Activated naive CD4-positive, alpha-beta T cell treated with anti-CD3 and anti-CD28 coated beads for 36 hours (primary cell): Measurements from ENCODE around the gene ARL17A. TPM values are rescaled to one million over a fixed set of nuclear protein-coding genes. Genes with fewer than 3 reads are reported as not detected.
A peak's percentile ranks its signal among the peaks of the same experiment; 100 is the strongest.
"Not testable (repeated sequence)": the region's sequence is repeated elsewhere in the genome, so short reads cannot be mapped to it uniquely, and the experiment has no call there.

Source experiments
- CTCF ChIA-PET: fragments of 350-600 bp; sonication (Branson Sonifier 250); formaldehyde crosslinking; loops from one replicate; lab custom pipeline; 2021; ENCODE audit warnings: antibody characterized with exemption; lab: Charles Lee
- DNase-seq: peaks from one replicate; pipeline ENCODE4 v3.0.0-alpha.2; 2020
- H3K27ac Mint-ChIP-seq: one replicate; pipeline ENCODE4 v1.8.0; 2021; ENCODE audit warnings: mild to moderate bottlenecking, mixed read lengths
- H3K27me3 Mint-ChIP-seq: one replicate; pipeline ENCODE4 v1.8.0; 2021; ENCODE audit warnings: low read depth, mixed read lengths
- H3K36me3 Mint-ChIP-seq: one replicate; pipeline ENCODE4 v1.8.0; 2021; ENCODE audit warnings: low read depth, mixed read lengths
- H3K4me1 Mint-ChIP-seq: one replicate; pipeline ENCODE4 v1.8.0; 2021; ENCODE audit warnings: low read depth, mixed read lengths
- H3K4me3 Mint-ChIP-seq: one replicate; pipeline ENCODE4 v1.8.0; 2021; ENCODE audit warnings: mild to moderate bottlenecking, moderate library complexity, mixed read lengths
- H3K9me3 Mint-ChIP-seq: one replicate; pipeline ENCODE4 v1.8.0; 2021; ENCODE audit warnings: mixed read lengths
- intact Hi-C: fragments of 100-400 bp; cut with micrococcal nuclease; formaldehyde crosslinking; loops from one replicate; pipeline ENCODE4 v1.15.1; 2023
- total RNA-seq, 2 experiments: library from RNA; stranded (reverse); gene quantifications; one replicate each; pipeline ENCODE4 v1.2.3, GENCODE V29; 2021

The ARL17A gene
- 10 to 100 TPM; 17.0 to 17.6 TPM for total RNA-seq

GRCh38 chr17:46579083-46580075, at the start of gene ARL17A:
ARL17A (minus strand) TSS chr17:46579691; CDS start chr17:46576322, 3,369 bp downstream.
- intact Hi-C loops, H3K9me3 Mint-ChIP-seq, H3K27ac Mint-ChIP-seq, H3K4me1 Mint-ChIP-seq, H3K36me3 Mint-ChIP-seq, H3K27me3 Mint-ChIP-seq, CTCF ChIA-PET: not testable (repeated sequence)
- DNase-seq, result peak; percentile 96
- peak within 1 kb of the TSS; percentile 62 for H3K4me3 Mint-ChIP-seq

DNA sequence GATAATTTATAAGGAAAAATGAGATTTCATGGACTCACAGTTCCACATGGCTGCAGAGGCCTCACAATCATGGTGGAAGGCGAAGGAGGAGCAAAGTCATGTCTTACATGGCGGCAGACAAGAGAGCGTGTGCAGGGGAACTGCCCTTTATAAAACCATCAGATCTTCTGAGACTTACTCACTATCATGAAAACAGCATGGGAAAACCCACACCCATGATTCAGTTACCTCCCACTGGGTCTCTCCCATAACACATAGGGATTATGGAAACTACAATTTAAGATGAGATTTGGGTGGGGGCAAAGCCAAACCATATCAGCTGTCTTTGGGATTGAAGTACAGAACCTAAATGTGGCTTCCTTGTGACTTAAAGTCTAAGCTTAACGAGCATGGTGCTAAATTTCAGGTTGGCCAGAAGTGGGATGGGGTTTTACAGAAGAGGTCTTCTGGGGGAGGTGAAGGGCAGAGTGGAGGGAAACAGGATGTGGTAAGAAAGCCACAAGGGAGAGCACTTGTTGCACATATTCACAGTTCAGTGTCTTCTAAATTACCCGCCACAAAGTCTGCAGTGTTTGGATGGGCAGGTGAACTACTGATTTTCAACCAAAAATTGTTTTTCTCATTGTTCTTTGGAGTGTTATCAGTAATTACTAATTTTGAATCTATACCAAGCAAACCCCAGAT, 49.4 kb upstream of the ARL17A start:
- H3K4me3 Mint-ChIP-seq, DNase-seq, H3K36me3 Mint-ChIP-seq, H3K27me3 Mint-ChIP-seq, intact Hi-C loops, CTCF ChIA-PET, H3K4me1 Mint-ChIP-seq, H3K27ac Mint-ChIP-seq, H3K9me3 Mint-ChIP-seq: not testable (repeated sequence)

GRCh38 chr17:46627452-46627851, 48.0 kb upstream of the ARL17A start:
- H3K9me3 Mint-ChIP-seq, DNase-seq, H3K27ac Mint-ChIP-seq, H3K4me1 Mint-ChIP-seq, H3K27me3 Mint-ChIP-seq, H3K36me3 Mint-ChIP-seq, CTCF ChIA-PET, intact Hi-C loops, H3K4me3 Mint-ChIP-seq: not testable (repeated sequence)

- intact Hi-C loops, H3K27me3 Mint-ChIP-seq, CTCF ChIA-PET, DNase-seq, H3K4me3 Mint-ChIP-seq, H3K36me3 Mint-ChIP-seq, H3K27ac Mint-ChIP-seq, H3K4me1 Mint-ChIP-seq, H3K9me3 Mint-ChIP-seq: not testable (repeated sequence)
Observed at GRCh38 chr17:46624726-46625125, 45.2 kb upstream of the ARL17A start.

GRCh38 chr17:46623790-46624189, 44.3 kb upstream of the ARL17A start:
- H3K4me3 Mint-ChIP-seq, DNase-seq, H3K27ac Mint-ChIP-seq, H3K4me1 Mint-ChIP-seq, H3K36me3 Mint-ChIP-seq, H3K9me3 Mint-ChIP-seq, H3K27me3 Mint-ChIP-seq, CTCF ChIA-PET, intact Hi-C loops: not testable (repeated sequence)

- DNase-seq, CTCF ChIA-PET, H3K4me3 Mint-ChIP-seq, intact Hi-C loops, H3K9me3 Mint-ChIP-seq, H3K27ac Mint-ChIP-seq, H3K36me3 Mint-ChIP-seq, H3K4me1 Mint-ChIP-seq, H3K27me3 Mint-ChIP-seq: not testable (repeated sequence)
Observed at GRCh38 chr17:46618975-46619374, 39.5 kb upstream of the ARL17A start.

GRCh38 chr17:46617121-46617520, 37.6 kb upstream of the ARL17A start:
- DNase-seq, H3K27ac Mint-ChIP-seq, H3K36me3 Mint-ChIP-seq, H3K27me3 Mint-ChIP-seq, H3K4me3 Mint-ChIP-seq, CTCF ChIA-PET, intact Hi-C loops, H3K9me3 Mint-ChIP-seq, H3K4me1 Mint-ChIP-seq: not testable (repeated sequence)

- intact Hi-C loops, DNase-seq: not testable (repeated sequence)
Observed at GRCh38 chr17:46613876-46614275, 34.4 kb upstream of the ARL17A start.

GRCh38 chr17:46611304-46611703, 31.8 kb upstream of the ARL17A start:
- H3K27ac Mint-ChIP-seq, H3K9me3 Mint-ChIP-seq, H3K27me3 Mint-ChIP-seq, intact Hi-C loops, H3K36me3 Mint-ChIP-seq, H3K4me1 Mint-ChIP-seq, CTCF ChIA-PET, DNase-seq, H3K4me3 Mint-ChIP-seq: not testable (repeated sequence)

More at GRCh38 chr17:46613876-46614275, 34.4 kb upstream of the ARL17A start:
- H3K4me3 Mint-ChIP-seq, H3K36me3 Mint-ChIP-seq, H3K27ac Mint-ChIP-seq, H3K9me3 Mint-ChIP-seq, H3K27me3 Mint-ChIP-seq, H3K4me1 Mint-ChIP-seq, CTCF ChIA-PET: not testable (repeated sequence)

GRCh38 chr17:46603125-46603524, 23.6 kb upstream of the ARL17A start:
- H3K27me3 Mint-ChIP-seq, H3K36me3 Mint-ChIP-seq, H3K4me1 Mint-ChIP-seq, H3K27ac Mint-ChIP-seq, H3K9me3 Mint-ChIP-seq, H3K4me3 Mint-ChIP-seq, intact Hi-C loops, CTCF ChIA-PET: not testable (repeated sequence)
- DNase-seq, result peak; percentile 5

- CTCF ChIA-PET, H3K9me3 Mint-ChIP-seq, H3K4me1 Mint-ChIP-seq, H3K27me3 Mint-ChIP-seq, H3K36me3 Mint-ChIP-seq, H3K27ac Mint-ChIP-seq, intact Hi-C loops, H3K4me3 Mint-ChIP-seq, DNase-seq: not testable (repeated sequence)
Observed at GRCh38 chr17:46600767-46601166, 21.3 kb upstream of the ARL17A start.

- DNase-seq, CTCF ChIA-PET, H3K27ac Mint-ChIP-seq, H3K9me3 Mint-ChIP-seq, H3K27me3 Mint-ChIP-seq, H3K4me1 Mint-ChIP-seq, intact Hi-C loops, H3K4me3 Mint-ChIP-seq, H3K36me3 Mint-ChIP-seq: not testable (repeated sequence)
Observed at GRCh38 chr17:46598344-46598931, 18.9 kb upstream of the ARL17A start.
